ENCODE data around the gene ODC1. TPM values are rescaled to one million over a fixed set of nuclear protein-coding genes. Genes with fewer than 3 reads are reported as not detected.
A peak's percentile ranks its signal among the peaks of the same experiment; 100 is the strongest.

ODC1 gene
- total and polyA plus RNA-seq, 12 donors: 6.4 to 204 (median 23.1) TPM

DNA sequence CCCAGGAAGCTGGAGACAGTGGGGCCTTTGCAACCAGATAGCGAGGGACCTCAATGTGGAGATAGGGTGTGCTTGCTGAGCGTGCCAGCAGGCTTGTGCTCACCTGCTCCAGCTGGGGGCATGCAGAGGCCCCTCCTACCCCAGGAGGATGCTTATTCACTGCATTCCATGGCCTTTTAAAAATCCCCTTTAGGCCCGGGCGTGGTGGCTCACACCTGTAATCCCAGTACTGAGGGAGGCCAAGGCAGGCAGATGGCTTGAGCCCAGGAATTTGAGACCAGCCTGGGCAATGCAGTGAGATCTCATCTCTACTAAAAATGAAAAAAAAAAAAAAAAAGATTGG is 54.5 kb downstream of the ODC1 start:
- Histone ChIP-seq H3K4me1 (replicated peaks in 1 of 2) (peaks cover 0 to 34% of the 10 kb centered on the region in 2 donors), H3K9me3 (replicated peaks in 1 of 3) (no peaks in the 10 kb centered on the region), H3K4me3 (no peak overlapping the region), H3K27me3 (no peaks in the 10 kb centered on the region), H3K27ac (peak overlapping the region in 1 of 5 donors; percentile 30), H3K36me3 (replicated peaks in 1 of 2) (no peaks in the 10 kb centered on the region)
- no peak for DNase-seq
- 87 to 95% (median 88%) methylated on average over 3 to 4 of the region's 4 CpGs for WGBS, 4 donors
- intact Hi-C loops (cut with DNase I): no loop called here
- TF ChIP-seq CTCF (IDR thresholded peaks at IDR 0.05): no peak
- no peak for TF ChIP-seq POLR2A (IDR thresholded peaks at IDR 0.05)

- peak in 1 of 7 donors; percentile 47 for DNase-seq
These were observed 55.0 kb downstream of the ODC1 start for GRCh38 chr2:10392951-10393639.

GRCh38 chr2:10392548-10392947 is 55.6 kb downstream of the ODC1 start:
- peak overlapping the region in 3 of 5 donors; percentile 26 to 46 (median 30) for H3K27ac ChIP-seq
- no peaks in the 10 kb centered on the region for H3K9me3 ChIP-seq (replicated peaks in 1 of 3)
- H3K27me3 ChIP-seq: no peaks in the 10 kb centered on the region
- no peak overlapping the region for H3K4me3 ChIP-seq
- TF ChIP-seq POLR2A (IDR thresholded peaks at IDR 0.05) (no peak), CTCF (IDR thresholded peaks at IDR 0.05) (no peak)
- DNase-seq: no peak
- WGBS, 4 donors: 64 to 75% (median 67%) methylated on average over 2 to 6 of the region's 6 CpGs
- peaks cover 0 to 34% of the 10 kb centered on the region in 2 donors for H3K4me1 ChIP-seq (replicated peaks in 1 of 2)
- intact Hi-C loops (cut with DNase I): no loop called here
- no peaks in the 10 kb centered on the region for H3K36me3 ChIP-seq (replicated peaks in 1 of 2)

More at GRCh38 chr2:10392951-10393639, 55.0 kb downstream of the ODC1 start:
- WGBS, 4 donors: 52 to 74% (median 65%) methylated on average over 5 to 9 of the region's 9 CpGs
- intact Hi-C loops (cut with DNase I): no loop called here
- no peak overlapping the region for H3K4me3 ChIP-seq
- H3K9me3 ChIP-seq (replicated peaks in 1 of 3): no peaks in the 10 kb centered on the region
- no peaks in the 10 kb centered on the region for H3K36me3 ChIP-seq (replicated peaks in 1 of 2)
- H3K27me3 ChIP-seq: no peaks in the 10 kb centered on the region
- H3K27ac ChIP-seq: peak overlapping the region in 3 of 5 donors; percentile 26 to 46 (median 30)
- H3K4me1 ChIP-seq (replicated peaks in 1 of 2): peaks cover 0 to 34% of the 10 kb centered on the region in 2 donors
- TF ChIP-seq CTCF (IDR thresholded peaks at IDR 0.05): no peak
- no peak for TF ChIP-seq POLR2A (IDR thresholded peaks at IDR 0.05)

GRCh38 chr2:10392100-10392499 is 56.0 kb downstream of the ODC1 start:
- no peak for DNase-seq
- WGBS, 4 donors: 93 to 100% (median 96%) methylated on average over 5 of the region's 5 CpGs
- no peaks in the 10 kb centered on the region for H3K36me3 ChIP-seq (replicated peaks in 1 of 2)
- H3K9me3 ChIP-seq (replicated peaks in 1 of 3): no peaks in the 10 kb centered on the region
- peaks cover 0 to 34% of the 10 kb centered on the region in 2 donors for H3K4me1 ChIP-seq (replicated peaks in 1 of 2)
- no peak for TF ChIP-seq CTCF (IDR thresholded peaks at IDR 0.05)
- no peak overlapping the region for H3K27ac ChIP-seq
- no peak overlapping the region for H3K4me3 ChIP-seq
- intact Hi-C loops (cut with DNase I): no loop called here
- H3K27me3 ChIP-seq: no peaks in the 10 kb centered on the region
